SU-DHL-6 (cell line): ENCODE results near the gene SLC6A13.

Experiments used
- EZH2phosphoT487 ChIP-seq: fragments of 200-600 bp; sonication (generic), shearing (Covaris generic); conservative IDR thresholded peaks from 2 replicates; pipeline ENCODE4 v1.6.1; 2018; ENCODE audit warnings: mild to moderate bottlenecking, antibody characterized with exemption, low read length, moderate library complexity, mixed read lengths
- TF ChIP-seq, protein P1 (sequence below): fragments of 200-600 bp; sonication (generic); IDR thresholded peaks from one replicate; pipeline ENCODE4 v1.5.1; 2017; ENCODE audit warnings: antibody characterized with exemption, mild to moderate bottlenecking, low read length, moderate library complexity; ENCODE audit not compliant: insufficient read depth, poor library complexity, severe bottlenecking

GRCh38 chr12:207804-208203 lies 54.8 kb downstream of the SLC6A13 start:
- TF ChIP-seq, protein P1, sequence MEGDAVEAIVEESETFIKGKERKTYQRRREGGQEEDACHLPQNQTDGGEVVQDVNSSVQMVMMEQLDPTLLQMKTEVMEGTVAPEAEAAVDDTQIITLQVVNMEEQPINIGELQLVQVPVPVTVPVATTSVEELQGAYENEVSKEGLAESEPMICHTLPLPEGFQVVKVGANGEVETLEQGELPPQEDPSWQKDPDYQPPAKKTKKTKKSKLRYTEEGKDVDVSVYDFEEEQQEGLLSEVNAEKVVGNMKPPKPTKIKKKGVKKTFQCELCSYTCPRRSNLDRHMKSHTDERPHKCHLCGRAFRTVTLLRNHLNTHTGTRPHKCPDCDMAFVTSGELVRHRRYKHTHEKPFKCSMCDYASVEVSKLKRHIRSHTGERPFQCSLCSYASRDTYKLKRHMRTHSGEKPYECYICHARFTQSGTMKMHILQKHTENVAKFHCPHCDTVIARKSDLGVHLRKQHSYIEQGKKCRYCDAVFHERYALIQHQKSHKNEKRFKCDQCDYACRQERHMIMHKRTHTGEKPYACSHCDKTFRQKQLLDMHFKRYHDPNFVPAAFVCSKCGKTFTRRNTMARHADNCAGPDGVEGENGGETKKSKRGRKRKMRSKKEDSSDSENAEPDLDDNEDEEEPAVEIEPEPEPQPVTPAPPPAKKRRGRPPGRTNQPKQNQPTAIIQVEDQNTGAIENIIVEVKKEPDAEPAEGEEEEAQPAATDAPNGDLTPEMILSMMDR, result no peak
- TF ChIP-seq EZH2phosphoT487, result no peak
